HUES6 (cell line): ENCODE data around the gene RPL10A.

ENCODE experiments used
- H3K27ac ChIP-seq: 2 replicates; pipeline ENCODE4 v1.7.0; 2013; ENCODE audit warnings: low read depth, mild to moderate bottlenecking, low read length, inconsistent platforms
- H3K27me3 ChIP-seq: 2 replicates; pipeline ENCODE4 v1.6.1; 2013; ENCODE audit warnings: low read length; ENCODE audit not compliant: control insufficient read depth, insufficient read depth
- H3K36me3 ChIP-seq: 2 replicates; pipeline ENCODE4 v1.6.1; 2013; ENCODE audit warnings: low read length; ENCODE audit not compliant: control insufficient read depth, insufficient read depth
- H3K4me1 ChIP-seq: 2 replicates; pipeline ENCODE4 v1.6.1; 2013; ENCODE audit warnings: low read length; ENCODE audit not compliant: control insufficient read depth, insufficient read depth
- H3K4me3 ChIP-seq: 2 replicates; pipeline ENCODE4 v1.5.1; 2013; ENCODE audit warnings: low read depth, low read length
- H3K9ac ChIP-seq: one replicate; pipeline ENCODE4 v1.6.1; 2013; ENCODE audit warnings: mild to moderate bottlenecking, low read length
- H3K9me3 ChIP-seq: 2 replicates; pipeline ENCODE4 v1.6.1; 2013; ENCODE audit warnings: low read depth, low read length; ENCODE audit not compliant: control insufficient read depth, insufficient read depth

RPL10A gene

DNA sequence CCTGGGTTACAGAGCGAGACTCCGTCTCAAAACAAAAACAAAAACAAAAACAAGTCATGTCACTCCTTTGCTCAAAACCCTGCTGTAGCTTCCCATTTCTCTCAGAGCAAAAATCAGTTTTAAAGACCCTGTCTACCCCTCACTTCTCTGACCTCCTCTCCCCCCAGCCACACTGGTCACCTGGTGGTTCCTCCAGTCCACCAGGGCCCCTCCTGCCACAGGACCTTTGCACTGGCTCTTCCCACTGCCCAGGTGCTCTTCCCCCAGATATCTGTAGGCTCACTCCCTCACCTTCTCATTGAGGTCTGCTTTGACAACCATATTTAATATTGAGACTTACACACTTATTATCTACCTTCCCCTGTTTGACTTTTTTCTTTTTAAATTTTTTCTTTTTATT, 33.6 kb downstream of the RPL10A start:
- no peaks in the 10 kb centered on the region for H3K36me3 ChIP-seq
- H3K27ac ChIP-seq, result no peak overlapping the region
- no peaks in the 10 kb centered on the region for H3K9me3 ChIP-seq
- H3K9ac ChIP-seq, result no peak overlapping the region
- H3K27me3 ChIP-seq, result peaks cover 13% of the 10 kb centered on the region
- no peak overlapping the region for H3K4me3 ChIP-seq
- peaks cover 29% of the 10 kb centered on the region for H3K4me1 ChIP-seq

DNA sequence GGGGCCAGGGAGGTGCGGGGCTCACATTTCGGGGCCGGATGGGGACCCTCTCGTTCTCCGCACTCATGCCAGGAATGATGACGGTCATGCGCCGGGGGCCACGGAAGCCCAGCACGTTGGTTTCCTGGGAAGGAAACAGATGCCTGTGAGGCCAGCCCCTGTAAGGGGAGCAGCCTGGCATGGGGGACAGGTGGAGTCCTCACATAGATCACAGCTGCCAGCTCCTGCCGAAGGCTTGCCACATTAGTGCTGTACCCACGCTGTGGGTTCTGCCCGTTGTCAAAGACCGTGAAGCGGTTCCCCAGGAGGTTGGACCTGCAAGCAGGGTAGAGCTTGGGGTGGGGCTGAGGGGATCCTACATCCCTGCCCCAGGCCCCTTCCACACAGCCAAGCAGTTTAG, 35.3 kb downstream of the RPL10A start:
- Histone ChIP-seq H3K9ac (no peak overlapping the region), H3K4me1 (peaks cover 35% of the 10 kb centered on the region), H3K9me3 (no peaks in the 10 kb centered on the region), H3K4me3 (no peak overlapping the region), H3K36me3 (no peaks in the 10 kb centered on the region), H3K27ac (no peak overlapping the region), H3K27me3 (peaks cover 7% of the 10 kb centered on the region)

DNA sequence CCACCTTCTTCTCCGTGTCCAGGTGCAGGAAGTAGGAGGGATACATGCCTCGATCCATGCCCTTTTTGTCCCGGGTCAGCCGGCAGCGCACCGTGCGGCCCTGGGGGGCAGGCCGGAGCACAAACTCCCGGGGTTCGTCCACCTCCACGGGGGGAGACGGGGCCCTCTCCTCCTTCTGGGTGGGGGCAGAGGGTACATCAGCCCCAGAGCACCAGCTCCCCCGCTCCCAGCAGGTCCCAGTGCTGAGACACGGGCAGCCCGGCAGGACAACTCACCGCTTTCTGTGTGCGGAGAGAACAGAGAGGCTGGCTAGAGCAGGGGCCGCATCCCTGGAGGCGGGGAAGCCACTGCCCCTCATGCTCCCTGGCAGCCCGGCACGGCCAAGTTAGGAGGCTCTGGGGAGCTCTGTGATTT, 37.8 kb downstream of the RPL10A start:
- peaks cover 1% of the 10 kb centered on the region; the same call in 1 of the 2 replicates for H3K27me3 ChIP-seq
- H3K36me3 ChIP-seq, result no peaks in the 10 kb centered on the region
- H3K27ac ChIP-seq, result no peak overlapping the region
- H3K4me3 ChIP-seq, result no peak overlapping the region
- no peak overlapping the region for H3K9ac ChIP-seq
- H3K9me3 ChIP-seq, result no peaks in the 10 kb centered on the region
- H3K4me1 ChIP-seq, result peaks cover 30% of the 10 kb centered on the region

DNA sequence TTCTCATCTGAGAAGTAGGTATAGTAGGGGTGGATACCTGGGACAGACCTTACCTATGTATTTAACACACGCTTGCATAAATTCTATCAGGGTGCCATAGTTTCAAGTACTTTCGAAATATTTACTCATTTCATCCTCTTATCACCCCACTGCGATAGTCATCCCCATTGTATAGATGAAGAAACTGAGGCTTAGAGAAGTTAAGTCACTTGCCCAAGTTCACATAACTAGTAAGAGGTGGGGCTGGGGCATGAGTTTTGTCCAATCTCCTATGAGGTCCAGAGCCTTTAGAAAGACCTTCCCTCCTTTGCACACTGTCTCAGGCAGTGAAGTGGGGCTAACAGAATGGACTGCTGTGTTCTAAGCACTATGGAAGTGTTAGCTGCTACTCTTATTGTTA, 38.3 kb downstream of the RPL10A start:
- no peak overlapping the region for H3K9ac ChIP-seq
- H3K4me1 ChIP-seq, result peaks cover 32% of the 10 kb centered on the region
- peaks cover 6% of the 10 kb centered on the region; the same call in 1 of the 2 replicates for H3K27me3 ChIP-seq
- no peaks in the 10 kb centered on the region for H3K36me3 ChIP-seq
- no peak overlapping the region for H3K4me3 ChIP-seq
- no peaks in the 10 kb centered on the region for H3K9me3 ChIP-seq
- H3K27ac ChIP-seq, result no peak overlapping the region

DNA sequence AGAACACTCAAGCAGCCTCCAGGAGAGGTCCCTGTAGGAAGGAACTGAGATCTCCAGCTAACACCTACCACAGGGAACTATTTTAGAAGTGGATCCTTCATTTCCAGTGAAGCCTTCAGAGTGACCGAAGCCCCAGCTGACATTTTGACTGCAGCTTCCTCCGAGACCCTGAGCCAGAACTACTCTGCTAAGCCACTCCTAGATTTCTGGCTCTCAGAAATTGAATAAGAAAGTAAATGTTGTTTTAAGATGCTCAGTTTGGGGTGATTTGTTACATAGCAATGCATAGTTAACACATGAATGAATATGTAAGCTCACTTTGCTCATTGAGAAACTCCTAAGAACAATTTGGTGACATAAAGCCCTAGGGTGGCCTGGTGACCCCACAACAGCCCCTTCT, 39.0 kb downstream of the RPL10A start:
- Histone ChIP-seq H3K27me3 (peaks cover 6% of the 10 kb centered on the region; the same call in 1 of the 2 replicates), H3K9ac (no peak overlapping the region), H3K27ac (no peak overlapping the region), H3K9me3 (no peaks in the 10 kb centered on the region), H3K4me1 (peaks cover 36% of the 10 kb centered on the region), H3K4me3 (no peak overlapping the region), H3K36me3 (no peaks in the 10 kb centered on the region)

DNA sequence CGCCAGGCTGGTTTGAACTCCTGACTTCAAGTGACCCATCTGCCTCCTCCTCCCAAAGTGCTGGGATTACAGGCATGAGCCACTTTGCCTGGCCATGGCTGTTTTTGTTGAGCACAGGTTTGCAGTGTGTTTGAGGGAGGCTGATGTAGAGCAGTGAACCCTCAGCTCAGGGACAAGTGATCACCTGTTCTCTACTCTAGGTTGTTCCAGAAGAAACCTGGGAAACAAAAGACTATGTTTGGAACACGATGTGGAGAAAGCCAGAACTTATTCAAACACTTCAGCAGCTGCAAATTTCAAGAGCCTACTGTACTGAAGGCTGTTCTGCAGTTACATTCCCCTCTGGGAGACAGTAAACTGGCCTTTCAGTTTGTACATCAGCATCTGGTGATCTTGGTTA, 39.8 kb downstream of the RPL10A start:
- no peak overlapping the region for H3K9ac ChIP-seq
- no peaks in the 10 kb centered on the region for H3K9me3 ChIP-seq
- peaks cover 42% of the 10 kb centered on the region for H3K4me1 ChIP-seq
- peaks cover 6% of the 10 kb centered on the region; the same call in 1 of the 2 replicates for H3K27me3 ChIP-seq
- no peaks in the 10 kb centered on the region for H3K36me3 ChIP-seq
- no peak overlapping the region for H3K4me3 ChIP-seq
- no peak overlapping the region for H3K27ac ChIP-seq

DNA sequence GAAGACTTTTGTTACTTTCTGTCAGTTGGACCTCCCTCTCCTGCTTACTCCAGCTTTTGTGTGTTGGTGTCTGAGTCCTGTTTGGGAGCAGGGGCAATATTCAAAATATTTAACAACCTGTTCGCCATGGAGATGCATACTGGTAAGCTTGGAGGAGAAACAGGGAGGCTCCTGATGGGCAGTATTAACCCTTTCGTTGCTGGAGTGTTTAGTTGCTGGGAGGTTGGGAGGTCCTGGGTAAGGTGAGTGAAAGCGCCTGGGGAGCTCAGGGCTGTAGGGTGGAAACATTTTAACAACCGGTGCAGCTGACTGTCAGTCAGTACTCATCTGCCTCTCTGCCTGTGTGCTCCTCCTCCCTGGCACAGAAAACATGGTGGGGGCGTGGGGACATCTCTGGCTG, 40.3 kb downstream of the RPL10A start:
- no peak overlapping the region for H3K9ac ChIP-seq
- H3K27ac ChIP-seq, result no peak overlapping the region
- H3K36me3 ChIP-seq, result no peaks in the 10 kb centered on the region
- no peaks in the 10 kb centered on the region for H3K9me3 ChIP-seq
- peaks cover 42% of the 10 kb centered on the region for H3K4me1 ChIP-seq
- H3K4me3 ChIP-seq, result no peak overlapping the region
- H3K27me3 ChIP-seq, result peaks cover 6% of the 10 kb centered on the region; the same call in 1 of the 2 replicates

DNA sequence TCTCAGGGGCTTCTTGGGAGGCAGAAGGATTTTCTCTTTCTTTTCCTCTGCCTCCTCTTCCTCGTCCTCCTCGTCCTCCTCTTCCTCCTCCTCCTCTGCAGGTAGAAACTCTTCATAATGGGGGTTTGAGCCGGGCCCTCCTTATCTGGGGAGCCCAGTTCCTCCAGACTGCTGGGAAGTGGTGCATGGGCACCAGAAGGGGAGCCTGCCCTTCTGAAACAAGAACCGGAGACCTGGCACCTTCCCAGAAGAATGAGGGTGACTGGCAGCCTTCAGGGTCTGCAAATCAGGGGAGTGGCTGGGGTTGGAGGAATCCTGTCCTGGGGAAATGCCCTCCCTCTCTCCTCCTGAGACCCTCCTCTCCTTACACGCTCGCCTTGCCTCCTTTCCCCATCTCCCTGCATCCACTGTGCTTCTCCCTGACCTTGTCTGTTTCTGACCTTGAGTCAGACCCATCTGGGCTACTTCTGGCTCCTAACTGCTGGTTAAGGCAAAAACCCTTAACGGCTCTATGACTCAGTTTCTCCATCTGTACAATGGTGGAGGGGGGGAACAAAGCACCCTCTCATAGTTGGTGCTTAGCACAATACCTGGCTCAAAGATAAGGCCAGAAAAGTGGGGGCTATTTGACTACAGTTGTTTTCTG, 42.8 kb downstream of the RPL10A start:
- Histone ChIP-seq H3K9me3 (no peaks in the 10 kb centered on the region), H3K36me3 (no peaks in the 10 kb centered on the region), H3K27me3 (peaks cover 6% of the 10 kb centered on the region; the same call in 1 of the 2 replicates), H3K27ac (no peak overlapping the region), H3K4me3 (peak overlapping the region; percentile 44), H3K4me1 (peaks cover 36% of the 10 kb centered on the region), H3K9ac (no peak overlapping the region)

DNA sequence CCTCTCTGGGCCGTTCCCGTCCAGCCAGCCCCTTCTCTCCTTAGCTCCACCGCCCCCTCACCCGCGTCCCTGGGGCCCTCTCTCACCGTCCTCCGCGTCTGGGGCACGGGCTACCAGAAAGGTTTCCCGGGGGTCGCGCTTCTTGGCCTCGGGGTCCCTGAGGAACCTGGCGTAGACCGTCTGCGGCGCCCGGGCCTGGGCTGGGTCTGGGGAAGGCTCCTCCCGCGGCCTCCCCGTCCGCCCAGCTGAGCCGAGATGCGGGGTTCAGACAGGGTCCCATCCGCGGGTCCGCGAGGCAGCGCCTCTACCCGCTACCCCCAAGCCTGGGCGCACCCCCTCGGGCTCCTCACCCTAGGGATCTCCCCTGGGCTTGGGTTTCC, 43.4 kb downstream of the RPL10A start:
- H3K27me3 ChIP-seq, result peaks cover 6% of the 10 kb centered on the region; the same call in 1 of the 2 replicates
- no peak overlapping the region for H3K9ac ChIP-seq
- H3K27ac ChIP-seq, result no peak overlapping the region
- peaks cover 33% of the 10 kb centered on the region for H3K4me1 ChIP-seq
- peak overlapping the region; percentile 44 for H3K4me3 ChIP-seq
- no peaks in the 10 kb centered on the region for H3K36me3 ChIP-seq
- no peaks in the 10 kb centered on the region for H3K9me3 ChIP-seq

DNA sequence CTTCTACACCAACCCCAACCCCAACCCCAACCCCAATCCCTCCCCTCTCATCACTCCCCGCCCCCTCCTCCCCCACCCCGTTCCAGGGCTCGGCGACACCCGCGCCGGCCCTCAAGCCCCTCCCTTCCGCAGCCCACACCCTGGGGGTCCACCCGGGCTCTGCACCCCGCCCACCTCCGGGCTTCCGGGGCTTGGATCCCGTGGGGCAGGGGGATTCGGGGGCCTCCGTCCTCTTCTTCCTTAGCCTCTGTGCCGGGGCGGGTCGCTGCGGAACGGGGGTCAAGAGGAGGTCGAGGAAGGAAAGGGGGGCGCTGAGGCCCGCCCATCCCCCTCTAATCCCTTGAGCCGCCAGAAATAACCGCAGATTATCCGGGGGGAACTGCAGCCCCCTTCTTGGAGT, 43.8 kb downstream of the RPL10A start:
- no peak overlapping the region for H3K9ac ChIP-seq
- H3K4me1 ChIP-seq, result peaks cover 31% of the 10 kb centered on the region
- H3K27ac ChIP-seq, result no peak overlapping the region
- no peaks in the 10 kb centered on the region for H3K9me3 ChIP-seq
- peaks cover 6% of the 10 kb centered on the region; the same call in 1 of the 2 replicates for H3K27me3 ChIP-seq
- H3K36me3 ChIP-seq, result no peaks in the 10 kb centered on the region
- H3K4me3 ChIP-seq, result peak overlapping the region; percentile 43

DNA sequence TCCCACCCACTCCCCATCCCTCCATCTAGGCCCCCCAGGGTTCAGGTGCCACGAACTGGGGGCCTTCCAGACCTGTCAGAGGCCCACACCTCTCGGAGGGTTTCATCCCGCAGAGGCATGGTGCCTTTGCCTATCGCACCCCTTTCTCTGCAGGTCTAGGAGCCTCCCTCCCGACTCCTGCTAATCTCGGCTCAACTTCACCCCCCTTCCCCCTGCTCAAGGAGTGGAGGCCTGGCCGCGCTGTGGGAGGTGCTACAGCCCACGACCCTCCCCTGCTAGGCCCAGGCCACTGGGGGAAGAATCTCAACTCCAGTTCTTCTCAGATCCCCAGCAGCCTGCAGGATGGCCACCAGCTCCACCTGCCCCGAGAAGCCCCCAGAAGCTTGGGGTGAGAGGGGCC, 44.5 kb downstream of the RPL10A start, which contains the start of gene TULP1:
Gene TULP1 (minus strand): TSS at position 157 of the 400 bp plus-strand sequence. CDS start 38 bp downstream, at position 119.
- Histone ChIP-seq H3K4me1 (peaks cover 26% of the 10 kb centered on the region), H3K36me3 (no peaks in the 10 kb centered on the region), H3K27me3 (peaks cover 6% of the 10 kb centered on the region; the same call in 1 of the 2 replicates), H3K27ac (no peak within 1 kb of the TSS), H3K9ac (no peak within 1 kb of the TSS), H3K4me3 (peak within 1 kb of the TSS; percentile 44), H3K9me3 (no peaks in the 10 kb centered on the region)
